Mesodermal cell (in vitro differentiated cells): ENCODE results near the gene MSANTD2.

Experiments
- H3K27ac ChIP-seq: 2 replicates; pipeline ENCODE4 v1.7.0; 2013; ENCODE audit warnings: mild to moderate bottlenecking, low read depth, low read length, moderate library complexity; ENCODE audit not compliant: severe bottlenecking
- H3K36me3 ChIP-seq: 2 replicates; pipeline ENCODE4 v1.7.1; 2013; ENCODE audit warnings: mild to moderate bottlenecking, low read length, moderate library complexity; ENCODE audit not compliant: control insufficient read depth, insufficient read depth
- H3K4me1 ChIP-seq: one replicate; pipeline ENCODE4 v1.7.1; 2013; ENCODE audit warnings: mild to moderate bottlenecking, low read length; ENCODE audit not compliant: insufficient read depth, control insufficient read depth, poor library complexity, severe bottlenecking
- H3K4me3 ChIP-seq: 2 replicates; pipeline ENCODE4 v1.7.0; 2013; ENCODE audit warnings: low read length, control low read depth, mild to moderate bottlenecking; ENCODE audit not compliant: insufficient read depth, poor library complexity, severe bottlenecking; ENCODE audit errors: extremely low read depth
- H3K9me3 ChIP-seq: 2 replicates; pipeline ENCODE4 v1.7.1; 2013; ENCODE audit warnings: mild to moderate bottlenecking, low read length, moderate library complexity; ENCODE audit not compliant: control insufficient read depth
- WGBS, 2 experiments: methylation state at CpG; one replicate each; pipeline ENCODE4 v1.1.5; 2013; ENCODE audit warnings: missing lambda C conversion rate in 2 of 2; ENCODE audit not compliant: insufficient coverage in 2 of 2; 5-methylcytosine and 5-hydroxymethylcytosine counted together

Gene MSANTD2

DNA sequence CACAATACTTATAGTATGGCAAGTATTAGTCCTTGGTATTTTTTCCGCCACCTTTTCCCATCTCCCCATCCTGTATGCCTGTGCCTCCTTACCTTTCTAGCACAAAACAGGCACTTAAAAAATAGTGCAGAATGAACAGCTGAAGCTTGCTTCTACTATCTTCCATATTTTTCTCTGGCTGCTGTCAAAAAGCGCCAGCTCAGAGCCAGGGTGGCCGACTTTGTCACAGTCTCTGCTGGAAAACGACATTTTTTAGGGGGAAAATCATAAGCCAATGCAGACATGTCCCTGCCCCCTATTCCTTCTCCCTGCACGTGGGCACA is 38.6 kb upstream of the MSANTD2 start:
- no peak overlapping the region for H3K27ac ChIP-seq
- peaks cover 3% of the 10 kb centered on the region for H3K4me1 ChIP-seq
- no peaks in the 10 kb centered on the region for H3K36me3 ChIP-seq
- no peak overlapping the region for H3K4me3 ChIP-seq
- H3K9me3 ChIP-seq, result no peaks in the 10 kb centered on the region
- WGBS, 2 experiments, result 27 to 40% methylated on average over 2 to 3 of the region's 5 CpGs

DNA sequence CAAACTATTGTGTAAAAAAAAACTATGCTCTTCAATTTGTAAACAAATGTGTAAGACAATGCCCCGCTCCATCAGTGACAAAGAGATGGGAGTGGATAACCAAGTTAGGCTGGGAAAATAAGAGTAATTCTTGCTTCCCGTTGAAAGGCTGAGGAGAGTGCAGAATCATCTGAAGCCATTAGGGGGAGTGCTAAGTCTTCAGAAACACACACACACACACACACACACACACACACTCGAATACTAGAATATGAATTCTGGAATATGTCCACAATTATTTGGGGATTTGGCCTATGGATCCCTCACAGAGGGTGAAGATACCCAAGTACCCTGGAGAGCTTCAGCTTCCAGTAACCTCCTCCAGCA is 37.3 kb upstream of the MSANTD2 start:
- H3K4me1 ChIP-seq, result peaks cover 3% of the 10 kb centered on the region
- H3K9me3 ChIP-seq, result no peaks in the 10 kb centered on the region
- peak overlapping the region; percentile 38 for H3K27ac ChIP-seq
- H3K36me3 ChIP-seq, result no peaks in the 10 kb centered on the region
- H3K4me3 ChIP-seq, result no peak overlapping the region
- 83% methylated on average over 1 of the region's 3 CpGs; no CpG with 5 or more reads in 1 of the 2 experiments for WGBS, 2 experiments

DNA sequence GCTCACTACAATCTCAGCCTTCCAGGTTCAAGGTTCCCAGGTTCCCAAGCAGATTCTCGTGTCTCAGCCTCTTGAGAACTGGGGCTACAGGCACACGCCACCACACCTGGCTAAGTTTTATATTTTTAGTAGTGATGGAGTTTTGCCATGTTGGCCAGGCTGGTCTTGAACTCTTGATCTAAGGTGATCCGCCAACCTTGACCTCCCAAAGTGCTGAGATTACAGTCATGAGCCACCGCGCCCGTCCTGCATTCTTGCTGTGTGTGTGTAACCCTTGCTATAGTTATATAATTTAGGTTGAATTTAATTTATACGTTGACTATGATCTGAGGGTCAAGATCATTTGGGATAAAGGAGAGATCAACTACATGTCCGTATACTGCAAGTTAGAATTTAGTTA is 35.7 kb upstream of the MSANTD2 start:
- Histone ChIP-seq H3K36me3 (no peaks in the 10 kb centered on the region), H3K4me3 (no peak overlapping the region), H3K27ac (no peak overlapping the region), H3K9me3 (no peaks in the 10 kb centered on the region), H3K4me1 (peaks cover 3% of the 10 kb centered on the region)
- WGBS, 2 experiments, result 91 to 100% methylated on average over 4 to 8 of the region's 8 CpGs

DNA sequence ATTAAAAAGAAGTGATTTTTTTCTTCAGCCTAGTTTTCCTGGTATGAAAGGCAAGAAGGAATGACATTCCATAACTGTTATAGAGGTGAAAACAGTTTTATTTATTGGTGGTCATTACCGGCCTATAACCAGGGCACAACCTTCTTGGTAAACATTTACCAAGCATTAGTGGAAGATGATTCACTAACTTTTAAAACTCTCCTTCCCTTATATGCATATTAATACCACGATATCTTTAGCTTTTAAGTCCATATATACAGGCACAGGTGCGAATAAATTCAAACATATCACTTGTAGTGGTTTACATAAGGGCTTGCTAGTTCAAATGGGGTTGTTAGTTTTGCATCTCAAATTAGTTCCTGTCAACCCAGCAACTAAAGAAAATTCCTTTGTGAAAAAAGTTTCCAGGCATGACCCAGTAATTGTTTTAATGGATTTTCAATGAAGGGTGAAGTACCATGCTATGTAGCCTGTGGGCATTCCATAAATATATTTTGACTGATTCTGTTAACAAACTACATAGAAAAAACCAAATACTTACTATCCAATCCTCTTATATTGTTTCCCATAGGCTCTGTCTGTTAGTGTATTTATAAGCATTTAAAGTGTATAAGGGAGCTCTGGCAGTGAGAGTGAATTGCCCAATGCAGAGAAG is 34.4 kb upstream of the MSANTD2 start:
- no CpG with 5 or more reads among the region's 3 CpGs for WGBS, 2 experiments
- Histone ChIP-seq H3K4me3 (no peak overlapping the region), H3K4me1 (peaks cover under 1% of the 10 kb centered on the region), H3K36me3 (no peaks in the 10 kb centered on the region), H3K27ac (no peak overlapping the region), H3K9me3 (no peaks in the 10 kb centered on the region)

GRCh38 chr11:124832571-124832970 is 32.4 kb upstream of the MSANTD2 start:
- Histone ChIP-seq H3K9me3 (no peaks in the 10 kb centered on the region), H3K27ac (no peak overlapping the region), H3K4me1 (no peaks in the 10 kb centered on the region), H3K36me3 (no peaks in the 10 kb centered on the region), H3K4me3 (no peak overlapping the region)
- WGBS, 2 experiments, result 71 to 93% methylated on average over 1 to 2 of the region's 4 CpGs

GRCh38 chr11:124831897-124832296 is 31.7 kb upstream of the MSANTD2 start:
- Histone ChIP-seq H3K4me1 (no peaks in the 10 kb centered on the region), H3K36me3 (no peaks in the 10 kb centered on the region), H3K27ac (no peak overlapping the region), H3K4me3 (no peak overlapping the region), H3K9me3 (no peaks in the 10 kb centered on the region)
- WGBS, 2 experiments, result 90 to 100% methylated on average over 2 of the region's 2 CpGs

GRCh38 chr11:124830749-124831148 is 30.5 kb upstream of the MSANTD2 start:
- WGBS, 2 experiments, result 100% methylated on average over 1 to 3 of the region's 3 CpGs
- no peaks in the 10 kb centered on the region for H3K4me1 ChIP-seq
- H3K4me3 ChIP-seq, result no peak overlapping the region
- H3K9me3 ChIP-seq, result no peaks in the 10 kb centered on the region
- H3K36me3 ChIP-seq, result no peaks in the 10 kb centered on the region
- H3K27ac ChIP-seq, result no peak overlapping the region

DNA sequence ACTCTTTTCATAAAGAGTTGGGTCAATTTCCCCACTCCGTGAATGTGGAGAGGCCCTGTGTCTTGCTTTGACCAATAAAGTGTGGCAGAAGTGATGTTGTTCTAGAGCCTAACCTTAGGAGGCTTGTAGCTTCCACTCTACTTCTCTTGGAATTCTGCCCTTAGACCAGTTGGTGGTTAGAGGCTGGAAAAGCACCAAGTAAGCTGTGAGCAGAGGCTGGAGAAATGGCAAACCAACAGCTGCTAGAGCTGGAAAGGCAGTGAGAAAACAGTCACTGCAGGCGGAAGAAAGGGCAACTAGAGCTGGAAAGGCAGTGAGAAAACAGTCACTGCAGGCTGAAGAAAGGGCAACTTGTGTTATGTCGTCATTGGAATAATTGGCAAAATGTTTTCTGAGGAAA is 29.8 kb upstream of the MSANTD2 start:
- no peaks in the 10 kb centered on the region for H3K9me3 ChIP-seq
- H3K27ac ChIP-seq, result no peak overlapping the region
- H3K36me3 ChIP-seq, result no peaks in the 10 kb centered on the region
- no peaks in the 10 kb centered on the region for H3K4me1 ChIP-seq
- H3K4me3 ChIP-seq, result no peak overlapping the region
- WGBS, 2 experiments, result 79 to 93% methylated on average over 1 to 2 of the region's 3 CpGs

DNA sequence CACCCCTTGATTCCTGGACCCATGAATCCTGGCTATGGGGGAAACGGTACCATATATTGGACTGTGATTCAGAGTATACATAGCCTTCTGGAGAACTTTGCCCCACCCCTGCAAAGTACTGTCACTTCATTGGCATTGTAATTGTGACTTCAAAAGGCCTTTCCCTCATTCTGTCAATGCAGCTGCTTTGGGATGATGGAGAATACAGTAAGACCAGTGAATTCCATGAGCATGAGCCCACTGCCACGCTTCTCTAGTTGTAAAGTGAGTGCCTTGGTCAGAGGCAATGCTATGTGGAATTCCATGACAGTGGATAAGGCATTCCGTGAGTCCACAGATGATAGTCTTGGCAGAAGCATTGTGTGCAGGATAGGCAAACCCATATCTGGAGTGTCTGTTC is 25.7 kb upstream of the MSANTD2 start:
- no peaks in the 10 kb centered on the region for H3K4me1 ChIP-seq
- WGBS, 2 experiments, result 83 to 88% methylated on average over 2 to 3 of the region's 3 CpGs
- no peak overlapping the region for H3K27ac ChIP-seq
- no peak overlapping the region for H3K4me3 ChIP-seq
- no peaks in the 10 kb centered on the region for H3K9me3 ChIP-seq
- no peaks in the 10 kb centered on the region for H3K36me3 ChIP-seq

GRCh38 chr11:124823512-124824376 is 23.5 kb upstream of the MSANTD2 start:
- Histone ChIP-seq H3K9me3 (no peaks in the 10 kb centered on the region), H3K4me1 (no peaks in the 10 kb centered on the region), H3K36me3 (no peaks in the 10 kb centered on the region), H3K27ac (no peak overlapping the region), H3K4me3 (no peak overlapping the region)
- WGBS, 2 experiments, result 82 to 93% methylated on average over 6 to 7 of the region's 8 CpGs
